ENCODE measurements around the gene CSF1.

GRCh38 chr1:109960745-109961094 lies 50.1 kb downstream of the CSF1 start:
- TF ChIP-seq REXO4 (CRISPR knock-in tag; IDR thresholded peaks at IDR 0.05; ENCODE audit: borderline replicate concordance) (no peak), ZNF362 (CRISPR knock-in tag; IDR thresholded peaks at IDR 0.05; ENCODE audit: borderline replicate concordance) (no peak), TAF1 (CRISPR knock-in tag; IDR thresholded peaks at IDR 0.05) (no peak), JUNB (CRISPR knock-in tag; IDR thresholded peaks at IDR 0.05; ENCODE audit: borderline replicate concordance) (no peak), ZNF280D (CRISPR knock-in tag; IDR thresholded peaks at IDR 0.05) (no peak), NR0B2 (CRISPR knock-in tag; IDR thresholded peaks at IDR 0.05) (no peak), POLR2AphosphoS5 (IDR thresholded peaks at IDR 0.05; ENCODE audit: low read depth, low read length) (no peak), CTCF (CRISPR knock-in tag; IDR thresholded peaks at IDR 0.05) (no peak), ZNF24 (IDR thresholded peaks at IDR 0.05) (no peak), FOXM1 (CRISPR knock-in tag; IDR thresholded peaks at IDR 0.05) (no peak)

Data from HepG2 (cell line).